NCI-H774 (cell line): ENCODE results near the gene OPCML.

Source experiments
- DNase-seq: peaks from one replicate; lab custom pipeline; 2025; lab: John Stamatoyannopoulos, UW

OPCML gene

GRCh38 chr11:133408936-133409335, 123.4 kb downstream of the OPCML start:
- no peak for DNase-seq

GRCh38 chr11:133408402-133408801, 123.9 kb downstream of the OPCML start:
- no peak for DNase-seq

DNA sequence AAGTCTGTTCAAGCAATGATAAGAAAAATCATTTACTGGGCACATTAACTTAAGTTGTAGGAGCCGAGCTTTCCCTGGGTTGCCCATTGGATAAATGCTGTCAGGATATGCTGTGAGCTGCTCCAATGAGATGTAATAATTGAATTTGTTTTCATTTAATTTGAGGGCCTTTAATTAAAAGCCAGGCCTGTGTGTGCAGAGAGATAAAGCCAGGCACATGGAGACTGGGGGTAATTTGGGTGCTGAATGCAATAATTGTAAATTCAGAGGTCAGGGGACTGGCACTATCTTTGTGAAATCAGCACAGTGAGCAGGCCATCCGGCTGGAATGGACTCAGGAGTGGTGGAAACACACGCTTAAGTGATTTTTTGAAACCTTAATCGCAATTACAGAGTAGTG, 125.8 kb downstream of the OPCML start:
- no peak for DNase-seq

DNA sequence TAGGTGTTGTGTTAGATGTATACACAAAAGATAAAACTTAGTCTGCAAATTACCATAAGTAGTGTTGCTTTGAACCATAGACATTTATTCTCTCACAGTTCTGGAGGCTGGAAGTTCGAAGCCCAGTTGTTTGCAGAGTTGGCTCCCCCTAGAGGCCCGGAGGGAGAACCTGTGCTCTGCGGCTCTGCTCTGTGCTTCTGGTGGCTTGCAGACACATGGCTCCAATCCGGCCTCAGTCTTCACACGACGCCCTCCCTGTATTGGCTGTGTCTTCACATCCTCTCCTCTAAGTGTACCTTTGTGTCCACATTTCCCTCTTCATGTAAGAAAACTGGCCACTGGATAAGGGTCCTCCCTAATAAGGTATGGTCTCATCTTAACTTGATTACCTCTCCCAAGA, 128.4 kb downstream of the OPCML start:
- no peak for DNase-seq

GRCh38 chr11:133402551-133402950, 129.8 kb downstream of the OPCML start:
- DNase-seq = no peak

DNA sequence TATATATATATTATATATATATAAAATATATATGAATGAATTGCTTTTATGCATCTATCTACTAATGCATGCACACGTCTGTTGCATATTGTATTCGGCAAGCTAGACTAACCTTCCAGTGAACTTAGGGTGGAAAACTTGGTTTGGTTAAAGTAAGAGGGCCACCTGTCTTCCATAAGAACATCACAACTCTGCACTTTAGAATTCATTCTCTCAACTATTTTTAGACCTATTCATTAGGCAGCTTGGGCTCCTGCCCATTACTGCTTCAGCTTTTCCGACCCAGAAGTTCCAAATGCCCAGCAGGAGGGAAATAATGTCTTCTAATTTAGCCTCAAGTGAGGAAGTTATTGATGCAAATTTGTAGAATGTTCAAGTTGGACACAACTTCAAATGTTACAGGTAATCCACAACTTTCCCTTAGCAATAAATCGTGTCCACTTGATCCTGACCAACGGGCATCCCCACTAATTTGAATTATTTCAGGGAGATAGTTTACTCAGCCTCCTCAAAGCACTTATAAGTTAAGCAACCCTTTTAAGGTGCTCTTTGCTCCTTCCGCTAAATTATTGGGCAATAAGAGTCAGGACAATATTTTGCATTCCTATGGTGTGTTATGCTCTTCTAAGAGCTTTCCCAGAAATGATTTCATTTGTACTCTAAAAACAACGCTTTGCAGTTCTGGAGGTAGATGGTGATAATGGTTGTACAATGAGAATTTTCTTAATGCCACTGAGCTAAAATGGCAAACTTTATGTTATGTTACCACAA, 132.3 kb downstream of the OPCML start:
- DNase-seq = no peak

DNA sequence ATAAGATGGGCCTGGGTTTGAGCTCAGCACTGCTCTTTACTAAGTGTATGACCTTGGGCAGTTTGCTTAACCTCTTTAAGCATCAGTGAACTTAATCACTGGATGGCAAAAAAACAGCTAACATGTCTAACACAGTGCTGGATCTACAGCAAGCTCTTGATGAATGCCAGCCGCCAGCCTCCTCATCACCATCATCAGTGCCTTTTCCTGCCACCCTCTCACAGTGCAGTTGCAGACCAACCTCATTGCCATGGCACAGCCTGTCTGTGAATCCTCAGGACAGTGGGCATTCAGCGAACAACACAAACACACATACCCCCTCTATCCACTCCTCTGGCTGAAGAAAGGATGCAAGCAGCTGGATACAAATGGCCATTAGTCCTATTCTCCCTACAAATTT, 133.0 kb downstream of the OPCML start:
- no peak for DNase-seq

GRCh38 chr11:133390803-133391202, 141.5 kb downstream of the OPCML start:
- no peak for DNase-seq

GRCh38 chr11:133388975-133389568, 143.2 kb downstream of the OPCML start:
- DNase-seq = no peak

DNA sequence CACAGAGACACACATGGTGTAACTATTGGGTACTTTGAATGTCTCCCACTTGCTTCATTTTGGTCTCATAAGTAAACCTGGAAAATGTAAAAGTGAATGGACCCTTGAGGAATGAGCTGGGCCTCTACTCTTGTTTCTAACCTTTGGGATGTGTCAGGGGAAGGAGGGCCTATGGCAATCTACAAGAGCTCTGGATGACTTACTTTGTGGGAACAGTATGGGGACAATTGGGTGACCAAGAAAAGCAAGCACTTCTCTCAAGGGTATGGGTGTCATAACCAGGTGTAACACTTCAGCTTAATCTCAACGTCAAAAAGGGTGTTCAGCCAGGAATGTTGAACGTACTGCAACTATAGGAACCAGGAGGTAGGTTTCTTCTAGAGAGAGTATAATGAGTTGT, 144.0 kb downstream of the OPCML start:
- no peak for DNase-seq

GRCh38 chr11:133386852-133387251, 145.4 kb downstream of the OPCML start:
- DNase-seq = no peak

- no peak for DNase-seq
These were observed 146.0 kb downstream of the OPCML start for GRCh38 chr11:133386262-133386661.

- no peak for DNase-seq
These were observed 146.5 kb downstream of the OPCML start for GRCh38 chr11:133385781-133386180.

DNA sequence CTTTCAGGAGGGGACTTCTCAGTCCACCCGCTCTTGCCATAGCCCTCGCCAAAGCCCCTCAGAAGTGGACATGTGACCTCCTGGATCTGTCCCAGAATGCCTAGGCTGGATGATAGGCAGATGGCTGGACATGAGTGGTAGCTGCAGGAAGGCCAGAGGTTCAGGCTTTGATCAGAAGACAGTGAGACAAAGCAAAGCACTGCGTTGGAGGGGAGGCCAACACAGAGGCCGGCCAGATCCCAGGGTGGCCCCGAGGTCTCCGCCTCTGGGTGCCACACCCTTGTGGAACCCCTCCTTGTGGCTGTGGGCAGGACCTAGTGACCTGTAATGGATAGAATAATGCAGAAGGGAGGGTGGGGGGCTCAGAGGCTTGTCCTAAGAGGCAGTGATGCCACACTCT, 147.6 kb downstream of the OPCML start:
- no peak for DNase-seq

GRCh38 chr11:133383689-133384088, 148.6 kb downstream of the OPCML start:
- DNase-seq = no peak

DNA sequence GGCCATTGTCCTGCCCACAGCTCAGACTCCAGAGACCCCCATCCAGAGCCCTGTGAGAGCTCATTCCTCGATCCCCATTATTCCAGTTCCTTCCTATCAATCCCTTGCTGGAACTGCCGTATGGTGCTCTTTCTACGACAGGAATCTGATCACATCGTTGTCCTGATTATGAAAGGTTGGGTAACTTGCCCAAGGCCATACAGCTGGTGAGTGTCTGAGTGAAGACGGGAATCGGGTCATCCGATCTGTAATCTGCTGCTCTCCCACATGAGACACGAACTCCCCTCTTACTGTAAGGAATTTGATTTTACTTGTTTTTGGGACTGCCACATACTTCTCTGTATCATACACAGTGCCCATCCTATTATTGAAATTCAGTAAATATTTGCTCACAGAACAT, 149.1 kb downstream of the OPCML start:
- no peak for DNase-seq

DNA sequence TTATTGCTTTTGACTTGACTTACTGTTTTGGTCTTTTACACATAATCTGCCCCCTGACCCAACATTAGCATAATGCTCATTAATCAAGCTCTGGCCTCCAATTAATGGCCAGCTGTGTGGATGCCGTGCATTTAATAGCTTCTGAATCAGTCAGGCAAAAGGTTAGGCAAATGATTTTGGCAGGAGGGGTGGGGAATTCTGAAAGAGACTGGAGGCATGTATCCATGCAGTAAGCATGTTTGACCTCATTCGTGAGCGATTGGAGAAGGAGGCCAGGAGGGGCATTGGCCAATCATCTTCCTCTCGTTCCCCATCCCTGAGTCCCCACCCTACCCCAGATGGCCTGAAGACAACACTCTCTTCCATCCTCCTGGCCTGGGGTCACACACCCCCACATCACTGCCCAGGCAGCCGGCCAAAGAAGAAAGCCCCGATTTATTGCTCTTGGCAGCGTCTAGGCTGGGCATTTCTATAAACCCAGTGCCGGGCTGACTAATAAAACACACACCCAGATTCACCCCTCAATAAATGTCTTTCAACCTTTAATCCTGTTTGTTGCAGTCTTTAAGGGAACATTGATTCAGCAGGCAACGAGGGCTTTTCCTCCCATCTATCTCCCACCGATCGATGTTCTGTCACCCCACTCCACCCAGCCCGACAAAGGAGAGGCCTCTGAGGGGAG, 150.0 kb downstream of the OPCML start:
- no peak for DNase-seq

DNA sequence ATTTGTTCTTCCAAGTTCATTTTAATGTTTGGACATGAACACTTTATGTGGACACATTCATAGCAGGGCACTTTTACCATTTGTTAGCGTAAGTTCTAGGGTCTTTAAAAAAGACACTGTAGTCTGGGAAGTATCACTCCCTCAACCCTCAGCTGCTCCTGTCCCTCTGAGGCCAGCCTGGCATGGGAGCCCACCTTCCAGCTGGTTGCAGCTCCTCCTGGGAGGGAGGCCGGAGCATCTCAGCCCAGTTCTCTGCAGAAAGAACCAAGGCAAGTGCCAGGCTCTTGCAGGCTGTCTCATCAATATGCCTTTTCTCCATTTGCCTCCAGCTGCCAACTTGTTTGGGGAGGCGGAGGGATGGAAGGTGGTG, 150.6 kb downstream of the OPCML start:
- no peak for DNase-seq

- DNase-seq = no peak
These were observed 166.2 kb downstream of the OPCML start for GRCh38 chr11:133366147-133366546.

GRCh38 chr11:133362916-133363315, 169.4 kb downstream of the OPCML start:
- DNase-seq = no peak

DNA sequence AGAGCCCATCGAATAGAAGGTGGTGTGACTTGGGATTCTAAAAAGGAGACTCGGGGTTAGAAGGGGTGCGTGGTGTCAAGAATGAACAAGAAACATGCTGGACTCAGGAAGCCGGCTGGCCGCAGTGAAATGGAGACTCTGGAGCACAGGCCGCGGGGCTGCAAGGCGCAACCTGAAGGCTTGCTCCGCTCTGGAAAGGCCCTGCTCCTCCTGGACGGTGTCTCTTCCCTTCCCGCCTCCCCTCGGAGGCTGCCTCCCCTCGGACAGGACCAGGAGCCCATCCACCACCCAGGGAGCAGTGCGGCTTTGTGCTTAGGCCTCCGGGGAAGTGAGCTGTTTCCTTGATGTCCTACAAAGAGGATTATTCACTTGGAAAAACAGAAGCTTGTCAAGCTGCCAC, 170.1 kb downstream of the OPCML start:
- no peak for DNase-seq

DNA sequence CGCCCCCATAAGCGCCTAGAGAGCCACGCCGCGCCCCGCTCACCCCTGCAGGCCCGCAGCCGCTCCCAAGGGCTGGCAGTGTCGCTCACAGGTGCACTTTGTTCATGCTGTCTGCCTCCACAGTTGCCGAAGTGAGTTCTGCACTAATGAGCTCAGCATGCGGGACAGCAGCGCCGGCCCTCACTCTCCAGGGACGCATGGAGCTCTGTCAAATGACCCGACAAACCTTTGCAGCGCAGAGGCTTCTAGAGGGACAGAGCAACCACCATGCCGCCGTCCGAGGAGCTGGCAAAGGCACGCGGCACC, 170.7 kb downstream of the OPCML start:
- DNase-seq = no peak

DNA sequence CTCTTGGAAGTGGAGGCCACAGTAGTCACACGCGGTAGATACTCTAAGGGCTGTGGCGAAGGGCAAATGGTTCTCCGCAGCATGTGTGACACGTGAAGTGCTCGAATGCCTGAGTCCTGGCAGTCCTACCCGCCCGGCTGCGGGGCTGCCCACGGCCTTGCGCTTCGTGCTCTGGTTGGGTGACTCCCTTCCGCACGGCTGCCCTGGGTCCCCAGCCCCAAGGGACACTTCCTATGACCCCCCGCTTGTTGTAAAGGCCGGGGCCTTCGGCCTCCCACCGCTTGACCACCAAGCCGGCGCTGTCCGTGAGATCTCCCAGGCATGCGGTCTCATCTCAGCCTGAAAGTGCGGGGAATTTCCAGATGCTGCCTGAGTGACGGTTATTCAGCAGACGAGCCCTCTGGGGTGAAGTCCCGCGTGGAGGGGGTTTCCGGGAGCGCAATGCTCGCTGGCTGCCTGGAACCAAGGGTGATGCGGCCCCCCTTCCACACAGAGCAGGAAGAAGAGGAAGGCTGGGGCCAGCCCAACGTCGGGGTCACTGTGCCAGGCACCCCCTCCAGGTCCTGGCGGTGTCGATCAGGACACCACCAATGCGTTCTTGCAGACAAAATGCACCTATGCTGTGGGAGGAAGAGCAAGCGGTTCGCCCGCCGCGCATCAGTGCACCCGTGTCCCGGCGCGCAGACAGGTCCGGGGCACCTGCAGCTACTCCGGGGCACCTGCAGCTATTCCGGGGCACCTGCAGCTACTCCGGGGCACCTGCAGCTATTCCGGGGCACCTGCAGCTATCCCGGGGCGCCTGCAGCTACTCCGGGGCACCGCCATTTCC, 171.2 kb downstream of the OPCML start:
- DNase-seq = no peak
